Heart left ventricle (tissue), 16 donors: ENCODE results near the gene KRT74. TPM values are rescaled to one million over a fixed set of nuclear protein-coding genes. Genes with fewer than 3 reads are reported as not detected.

Experiments
- ATAC-seq, 4 donors: fragments of 200-7000 bp; cut with Tn5 transposase; one replicate each; pipeline ENCODE4 v1.9.1; 2020 to 2022; ENCODE audit warnings: moderate library complexity in 4 of 4, mild to moderate bottlenecking in 3 of 4, moderate number of reproducible peaks in 1 of 4
- DNase-seq, 5 donors: peaks; one replicate each; pipeline ENCODE4 v3.0.0-alpha.2; 2020
- H3K27ac ChIP-seq, 12 donors: fragments of 200-600 bp; sonication (generic) in 4 of 12; one replicate each; pipeline versions ENCODE4 v1.5.0 to v1.8.0; 2016 to 2022; ENCODE audit warnings: mild to moderate bottlenecking in 2 of 12
- H3K27me3 ChIP-seq, 9 donors: fragments of 200-600 bp; sonication (generic) in 2 of 9; one replicate each; pipeline versions ENCODE4 v1.5.1 to v1.8.0; 2016 to 2022; ENCODE audit warnings: mild to moderate bottlenecking in 3 of 9
- H3K36me3 ChIP-seq, 9 donors: fragments of 200-600 bp; sonication (generic) in 2 of 9; one replicate each; pipeline versions ENCODE4 v1.5.0 to v1.8.0; 2018 to 2022; ENCODE audit warnings: mild to moderate bottlenecking in 2 of 9
- H3K4me1 ChIP-seq, 12 donors: fragments of 200-600 bp; sonication (generic) in 4 of 12; one replicate each; pipeline versions ENCODE4 v1.5.0 to v1.8.0; 2016 to 2022; ENCODE audit warnings: mild to moderate bottlenecking in 3 of 12
- H3K4me3 ChIP-seq, 12 donors: fragments of 200-600 bp; sonication (generic) in 4 of 12; one replicate each; pipeline versions ENCODE4 v1.5.0 to v1.8.0; 2017 to 2022; ENCODE audit warnings: mild to moderate bottlenecking in 9 of 12, moderate library complexity in 4 of 12
- H3K9me3 ChIP-seq, 12 donors: fragments of 200-600 bp; sonication (generic) in 4 of 12; one replicate each; pipeline versions ENCODE4 v1.5.0 to v1.8.0; 2016 to 2022; ENCODE audit warnings: mild to moderate bottlenecking in 1 of 12
- POLR2A ChIP-seq, 2 donors: fragments of 450-650 bp; IDR thresholded peaks; one replicate each; pipeline ENCODE4 v1.6.1; 2017; ENCODE audit warnings: antibody characterized with exemption in 2 of 2, mild to moderate bottlenecking in 2 of 2, moderate library complexity in 2 of 2
- WGBS, 4 donors: extraction: QIAGEN DNeasy Blood & Tissue Kit in 2 of 4; methylation state at CpG; one replicate each; pipeline versions ENCODE4 v1.1.5 to v1.1.7; 2013 to 2018; 5-methylcytosine and 5-hydroxymethylcytosine counted together
- intact Hi-C, 10 donors: fragments of 100-400 bp; cut with DNase I; formaldehyde crosslinking; loops; one replicate each; pipeline versions ENCODE4 v1.11.1 to v1.14.2; 2022
- long read RNA-seq, 3 donors: library from polyadenylated mRNA; unstranded; transcript quantifications; one replicate each; pipeline ENCODE4 v2.0.0, GENCODE V29; 2020 to 2021
- polyA plus RNA-seq, 2 donors: library from polyadenylated mRNA; stranded (reverse); fragments of 200-250 nt; gene quantifications; one replicate each; pipeline ENCODE4 v1.2.3, GENCODE V29; 2013
- total RNA-seq, 9 donors: library from RNA; depleted of rRNA in 2 of 9; stranded (reverse); fragments of >200 nt in 2 of 9; fragmentation: NEBNext Ultra II Directional in 3 of 9; extraction: Animal tissue kit (Norgen Biotek cat#: 25700) in 3 of 9; gene quantifications; one replicate each; pipeline versions ENCODE4 v1.1.0 to v1.2.4, GENCODE V29; 2016 to 2023
- TF ChIP-seq, protein P1 (sequence below), 12 donors: fragments of 200-600 bp; sonication (generic) in 4 of 12; IDR thresholded peaks; one replicate each; pipeline versions ENCODE4 v1.5.0 to v1.8.0; 2018 to 2022; ENCODE audit warnings: antibody characterized with exemption in 12 of 12, mild to moderate bottlenecking in 5 of 12
- donor health status: ischemic (EF 13 %, LVEDD 7.1; RV severe dilation, severe dysfunction).
- donor health status: healthy with polysubstance abuse.
- donor health status: DM: no; HTN: yes; CAD: no.
- donor health status: DM: no; HTN: no; CAD: no.
- donor health status: ischemic (EF 25% LVEDD 6.9; RV normal size, moderate dysfunction).
- donor health status: ischemic (EF 25% LVEDD 5.7; RV mildly dilated, moderate dysfunction).
- donor health status: healthy.
- donor health status: DM: yes; HTN: yes; CAD: no.
- donor health status: ischemic (EF 35%, LVEDD 5.7; RV mildly dilated, moderate dysfunction).
- donor health status: nonischemic (EF 11% LVEDD 7.7; RV severe dilation, severe dysfunction).
- donor health status: DM: yes; HTN: yes; CAD: no.
- donor health status: PGD.
- donor health status: ischemic (EF 29% LVEDD 5.4; RV normal size, mild dysfunction).
- donor health status: nonischemic (EF 23%, LVEDD 6.1; RV moderate dilation, normal function).

Gene KRT74
- not detected for total RNA-seq
- polyA plus RNA-seq: not detected
- long read RNA-seq, donor 1: 0 reads
- long read RNA-seq, donor 2: 0 reads
- long read RNA-seq, donor 3: 0 reads

DNA sequence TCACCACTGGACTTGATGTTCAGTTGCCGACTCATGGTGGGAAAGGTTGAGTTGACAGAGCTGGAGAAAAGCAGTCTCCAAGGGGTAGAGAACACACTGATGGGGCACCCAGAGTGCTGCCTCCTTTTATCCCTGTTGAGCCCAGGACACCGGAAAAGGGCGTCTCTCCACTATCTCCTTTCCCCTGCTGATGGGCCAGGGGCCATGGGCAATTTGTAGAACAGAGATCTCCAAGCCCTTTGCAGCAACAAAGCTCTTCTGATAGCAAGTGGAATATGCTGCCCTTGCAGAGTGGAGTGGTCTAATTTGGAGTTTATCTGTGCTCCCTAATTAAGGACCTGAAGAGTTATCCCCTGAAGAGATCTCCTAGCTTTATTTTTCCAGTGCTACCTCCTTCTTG, at the start of gene KRT74:
Gene KRT74 (minus strand): TSS at position 101 of the 400 bp plus-strand sequence. CDS start 66 bp downstream, at position 35.
- intact Hi-C loops: loop anchor here in 2 of 10 donors (10.0 kb wide), 1 partner anchor 199 kb away; no protein-coding TSS in a partner anchor
- no peak for DNase-seq
- Histone ChIP-seq H3K27ac (no peak within 1 kb of the TSS), H3K36me3 (no peaks in the 10 kb centered on the region), H3K4me3 (no peak within 1 kb of the TSS), H3K4me1 (no peaks in the 10 kb centered on the region), H3K27me3 (peaks cover 0 to 32% (median 5%) of the 10 kb centered on the region in 9 donors), H3K9me3 (no peaks in the 10 kb centered on the region)
- no peak for ATAC-seq
- TF ChIP-seq, protein P1, sequence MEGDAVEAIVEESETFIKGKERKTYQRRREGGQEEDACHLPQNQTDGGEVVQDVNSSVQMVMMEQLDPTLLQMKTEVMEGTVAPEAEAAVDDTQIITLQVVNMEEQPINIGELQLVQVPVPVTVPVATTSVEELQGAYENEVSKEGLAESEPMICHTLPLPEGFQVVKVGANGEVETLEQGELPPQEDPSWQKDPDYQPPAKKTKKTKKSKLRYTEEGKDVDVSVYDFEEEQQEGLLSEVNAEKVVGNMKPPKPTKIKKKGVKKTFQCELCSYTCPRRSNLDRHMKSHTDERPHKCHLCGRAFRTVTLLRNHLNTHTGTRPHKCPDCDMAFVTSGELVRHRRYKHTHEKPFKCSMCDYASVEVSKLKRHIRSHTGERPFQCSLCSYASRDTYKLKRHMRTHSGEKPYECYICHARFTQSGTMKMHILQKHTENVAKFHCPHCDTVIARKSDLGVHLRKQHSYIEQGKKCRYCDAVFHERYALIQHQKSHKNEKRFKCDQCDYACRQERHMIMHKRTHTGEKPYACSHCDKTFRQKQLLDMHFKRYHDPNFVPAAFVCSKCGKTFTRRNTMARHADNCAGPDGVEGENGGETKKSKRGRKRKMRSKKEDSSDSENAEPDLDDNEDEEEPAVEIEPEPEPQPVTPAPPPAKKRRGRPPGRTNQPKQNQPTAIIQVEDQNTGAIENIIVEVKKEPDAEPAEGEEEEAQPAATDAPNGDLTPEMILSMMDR (IDR thresholded peaks at IDR 0.05): no peak
- TF ChIP-seq POLR2A (IDR thresholded peaks at IDR 0.05): no peak
- 63 to 82% (median 75%) methylated on average over 3 of the region's 3 CpGs for WGBS, 4 donors

DNA sequence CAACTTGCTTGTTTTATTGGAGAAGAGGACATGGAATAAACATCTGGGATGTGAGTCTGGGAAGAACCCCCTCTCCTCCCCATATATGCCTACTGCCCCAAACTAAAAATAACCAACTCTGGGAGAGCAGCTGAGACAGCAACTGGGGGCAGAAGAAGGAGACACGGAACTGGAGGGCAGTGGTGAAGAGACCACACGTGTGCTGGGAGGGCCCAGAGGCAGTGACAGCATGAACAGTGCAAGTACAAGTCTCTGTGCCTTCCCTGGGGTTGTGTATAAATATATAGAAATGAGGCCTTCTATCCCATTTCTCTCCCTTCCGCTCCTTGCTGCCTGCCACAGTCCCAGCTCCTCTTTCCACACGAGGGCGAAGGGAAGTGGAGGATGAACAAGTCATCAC, 48.7 kb upstream of the KRT74 start:
- Histone ChIP-seq H3K36me3 (no peaks in the 10 kb centered on the region), H3K27me3 (peaks cover 0 to 15% (median 0%) of the 10 kb centered on the region in 9 donors), H3K4me1 (no peaks in the 10 kb centered on the region), H3K9me3 (peaks cover 0 to 8% (median 0%) of the 10 kb centered on the region in 12 donors), H3K27ac (no peak overlapping the region), H3K4me3 (no peak overlapping the region)
- no peak for ATAC-seq
- intact Hi-C loops: no loop called here
- 71 to 80% (median 75%) methylated on average over 5 of the region's 5 CpGs for WGBS, 4 donors
- no peak for DNase-seq
- TF ChIP-seq, protein P1 (IDR thresholded peaks at IDR 0.05): no peak
- TF ChIP-seq POLR2A (IDR thresholded peaks at IDR 0.05): no peak

DNA sequence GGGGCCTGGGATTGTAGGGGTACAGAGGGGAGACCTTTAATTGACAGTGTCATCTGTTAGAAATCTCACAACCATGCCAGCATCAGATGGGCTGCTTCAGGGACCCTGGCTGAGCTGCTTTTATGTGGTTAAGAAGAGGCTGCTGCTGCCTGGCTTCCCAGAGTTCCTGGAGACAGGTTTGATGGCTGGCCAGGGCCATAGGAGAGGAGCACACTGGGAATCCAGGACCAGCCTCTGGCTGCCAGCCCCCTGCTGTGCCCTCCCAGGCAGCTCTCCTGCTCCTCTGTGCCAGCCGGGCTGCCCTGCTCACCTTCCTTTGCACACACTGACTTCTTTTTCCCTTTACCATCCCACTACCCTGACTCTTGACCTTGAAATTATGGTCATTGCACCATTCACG, 45.2 kb upstream of the KRT74 start:
- Histone ChIP-seq H3K27ac (no peak overlapping the region), H3K36me3 (no peaks in the 10 kb centered on the region), H3K27me3 (peaks cover 0 to 20% (median 0%) of the 10 kb centered on the region in 9 donors), H3K4me3 (no peak overlapping the region), H3K9me3 (peaks cover 0 to 8% (median 0%) of the 10 kb centered on the region in 12 donors), H3K4me1 (no peaks in the 10 kb centered on the region)
- whole genome bisulfite sequencing, 4 donors: 69 to 79% (median 75%) methylated on average over 2 of the region's 2 CpGs
- DNase-seq: no peak
- ATAC-seq: no peak
- intact Hi-C loops: no loop called here
- no peak for TF ChIP-seq POLR2A (IDR thresholded peaks at IDR 0.05)
- TF ChIP-seq, protein P1 (IDR thresholded peaks at IDR 0.05): no peak

DNA sequence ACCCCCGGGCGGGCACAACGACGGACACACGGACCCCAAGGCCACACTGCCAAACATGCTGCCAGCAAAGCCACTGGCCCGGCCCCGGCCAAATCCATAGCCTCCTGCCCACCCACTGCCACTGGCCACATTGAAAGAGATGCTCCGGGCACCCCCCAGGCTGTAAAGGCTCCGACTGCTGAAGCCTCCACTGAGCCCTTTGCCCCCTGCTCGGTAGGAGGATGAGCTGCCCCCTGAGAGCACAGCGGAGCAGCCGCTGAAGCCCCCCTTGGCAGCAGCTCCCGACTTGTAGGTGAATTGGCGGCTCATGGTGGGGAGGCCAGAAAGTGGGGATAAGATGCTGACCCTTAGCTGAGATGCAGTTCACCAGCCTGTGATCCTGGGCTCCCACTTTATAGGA, 44.6 kb upstream of the KRT74 start, which contains the start of gene KRT73:
Gene KRT73 (minus strand): TSS at position 344 of the 400 bp plus-strand sequence. CDS start 35 bp downstream, at position 309.
- Histone ChIP-seq H3K27ac (no peak within 1 kb of the TSS), H3K27me3 (peaks cover 0 to 20% (median 0%) of the 10 kb centered on the region in 9 donors), H3K9me3 (peaks cover 0 to 3% (median 0%) of the 10 kb centered on the region in 12 donors), H3K4me1 (no peaks in the 10 kb centered on the region), H3K36me3 (no peaks in the 10 kb centered on the region), H3K4me3 (no peak within 1 kb of the TSS)
- ATAC-seq (no peak), DNase-seq (no peak)
- intact Hi-C loops: no loop called here
- no peak for TF ChIP-seq POLR2A (IDR thresholded peaks at IDR 0.05)
- TF ChIP-seq, protein P1 (IDR thresholded peaks at IDR 0.05): no peak
- WGBS, 4 donors: 87 to 94% (median 89%) methylated on average over 11 to 14 of the region's 14 CpGs
